HepG2 (cell line): Measurements from ENCODE around the gene RNF25. TPM values are rescaled to one million over a fixed set of nuclear protein-coding genes. Genes with fewer than 3 reads are reported as not detected.
A peak's percentile ranks its signal among the peaks of the same experiment; 100 is the strongest.

Source experiments
- JUND ChIP-seq: sonication (generic); formaldehyde crosslinking; IDR thresholded peaks from 2 replicates; pipeline ENCODE4 v1.8.0; 2022; ENCODE audit warnings: mild to moderate bottlenecking, missing genetic modification reagents
- MXI1 ChIP-seq: IDR thresholded peaks from 3 replicates; pipeline ENCODE4 v1.6.1; 2012; ENCODE audit warnings: low read depth, low read length, inconsistent platforms, borderline replicate concordance
- NFATC3 ChIP-seq: sonication (generic); formaldehyde crosslinking; IDR thresholded peaks from 2 replicates; pipeline ENCODE4 v1.5.1; 2020; ENCODE audit warnings: mild to moderate bottlenecking, missing genetic modification reagents
- NFRKB ChIP-seq: fragments of 450-650 bp; IDR thresholded peaks from 2 replicates; pipeline ENCODE4 v1.6.1; 2017
- NR3C1 ChIP-seq: sonication (generic); formaldehyde crosslinking; IDR thresholded peaks from 2 replicates; pipeline ENCODE4 v1.4.0; 2020; ENCODE audit warnings: missing genetic modification reagents
- REXO4 ChIP-seq: sonication (generic); formaldehyde crosslinking; IDR thresholded peaks from 2 replicates; pipeline ENCODE4 v1.8.0; 2022; ENCODE audit warnings: missing genetic modification reagents, mild to moderate bottlenecking, borderline replicate concordance
- RFX1 ChIP-seq: fragments of 450-650 bp; IDR thresholded peaks from 2 replicates; pipeline ENCODE4 v1.6.1; 2017
- SKI ChIP-seq: fragments of 450-650 bp; IDR thresholded peaks from one replicate; pipeline ENCODE4 v1.6.1; 2018; ENCODE audit warnings: mild to moderate bottlenecking; ENCODE audit not compliant: partially characterized antibody
- ZFP41 ChIP-seq: sonication (generic); formaldehyde crosslinking; IDR thresholded peaks from 2 replicates; pipeline ENCODE4 v1.4.0; 2020; ENCODE audit warnings: mild to moderate bottlenecking, missing genetic modification reagents, borderline replicate concordance
- ZNF772 ChIP-seq: sonication (generic); formaldehyde crosslinking; IDR thresholded peaks from 2 replicates; pipeline ENCODE4 v1.5.0; 2020; ENCODE audit warnings: mild to moderate bottlenecking, missing genetic modification reagents
- polyA plus RNA-seq, 8 experiments: library from polyadenylated mRNA; depleted of rRNA in 3 of 8; stranded (reverse) in 7 of 8; unstranded in 1 of 8; fragments of >200 nt; fragmentation: Illumina TruSeq in 4 of 8; extraction: Trizol in 4 of 8; gene quantifications; 2 replicates each; pipeline versions ENCODE4 v1.2.1 to v1.2.3, GENCODE V29; 2011 to 2016; ENCODE audit warnings: low read depth in 4 of 8, missing spikeins in 1 of 8, mixed read lengths in 1 of 8; ENCODE audit not compliant: insufficient read depth in 1 of 8
- total RNA-seq, 5 experiments: library from RNA; depleted of rRNA; stranded (reverse); fragments of >200 nt; fragmentation: Illumina TruSeq; extraction: Trizol; gene quantifications; 2 replicates each; pipeline ENCODE4 v1.2.3, GENCODE V29; 2016; ENCODE audit warnings: low read depth in 1 of 5
- TF ChIP-seq, protein P1 (sequence below): sonication (generic); formaldehyde crosslinking; IDR thresholded peaks from 2 replicates; pipeline ENCODE4 v1.4.0; 2020; ENCODE audit warnings: missing genetic modification reagents, borderline replicate concordance
- TF ChIP-seq, protein P2 (sequence below): conservative IDR thresholded peaks from 2 replicates; pipeline ENCODE4 v1.6.1; 2018; ENCODE audit warnings: missing genetic modification reagents
- TF ChIP-seq, protein P3 (sequence below), 2 experiments: sonication (generic) in 1 of 2; formaldehyde crosslinking in 1 of 2; IDR thresholded peaks; 2 replicates each; pipeline versions ENCODE4 v1.4.0 to v1.6.1; 2016 to 2020; ENCODE audit warnings: borderline replicate concordance in 1 of 2, low read depth in 1 of 2, mild to moderate bottlenecking in 1 of 2, missing genetic modification reagents in 1 of 2
- TF ChIP-seq, protein P4 (sequence below): sonication (generic); formaldehyde crosslinking; IDR thresholded peaks from 2 replicates; pipeline ENCODE4 v1.4.0; 2020; ENCODE audit warnings: missing genetic modification reagents

RNF25 gene
- total and polyA plus RNA-seq, 2 of the 13 experiments (the other 11 are each of a cell fraction or from before 2014, with no cell fraction given): 37.0 to 87.6 TPM

DNA sequence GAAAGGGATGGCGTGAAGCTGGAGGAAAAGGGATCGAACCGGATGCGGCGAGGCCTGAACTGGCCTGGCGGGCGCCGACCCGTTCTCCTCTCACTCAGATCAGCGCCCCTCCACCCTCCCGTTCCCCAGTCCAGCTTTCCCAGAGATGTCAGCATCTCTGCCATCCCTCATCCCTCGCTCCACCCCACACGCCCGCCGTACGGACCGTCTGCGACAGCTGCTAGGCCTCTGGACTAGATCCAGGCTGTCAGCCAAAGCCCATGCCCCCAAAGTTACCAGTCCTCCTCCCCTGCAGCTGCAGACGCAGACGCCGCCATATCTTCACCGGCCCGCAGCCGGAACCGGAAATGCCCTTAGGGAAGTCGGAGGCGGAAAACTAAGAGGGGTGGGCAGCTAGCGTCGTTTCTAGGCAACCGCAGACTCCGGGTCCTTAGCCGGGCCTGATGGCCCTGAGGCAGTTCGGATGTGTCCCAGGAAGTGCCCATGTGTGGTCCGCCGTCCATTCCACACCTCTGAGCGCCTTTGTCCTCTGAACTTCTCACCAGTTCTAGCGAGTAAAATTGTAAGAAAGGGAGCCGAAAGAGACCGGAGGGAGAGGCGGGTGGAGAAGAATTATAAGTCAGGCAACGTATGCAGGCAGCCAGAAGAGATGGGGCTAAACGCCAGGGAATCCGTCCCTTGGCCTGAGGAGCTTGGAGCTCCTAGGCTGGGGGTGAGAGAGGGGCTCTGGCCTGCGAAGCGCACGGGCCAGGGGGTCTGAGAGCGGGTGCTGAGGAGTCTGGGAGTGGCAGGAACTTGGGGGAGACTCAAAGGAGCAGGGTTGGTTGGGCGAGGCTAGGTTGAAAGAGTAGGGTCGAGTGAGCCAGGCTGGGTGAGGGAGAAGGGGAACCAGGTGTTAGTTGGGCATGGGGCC is at the start of gene RNF25, which contains the start of gene STK36 (continued):
- TF ChIP-seq, protein P1, sequence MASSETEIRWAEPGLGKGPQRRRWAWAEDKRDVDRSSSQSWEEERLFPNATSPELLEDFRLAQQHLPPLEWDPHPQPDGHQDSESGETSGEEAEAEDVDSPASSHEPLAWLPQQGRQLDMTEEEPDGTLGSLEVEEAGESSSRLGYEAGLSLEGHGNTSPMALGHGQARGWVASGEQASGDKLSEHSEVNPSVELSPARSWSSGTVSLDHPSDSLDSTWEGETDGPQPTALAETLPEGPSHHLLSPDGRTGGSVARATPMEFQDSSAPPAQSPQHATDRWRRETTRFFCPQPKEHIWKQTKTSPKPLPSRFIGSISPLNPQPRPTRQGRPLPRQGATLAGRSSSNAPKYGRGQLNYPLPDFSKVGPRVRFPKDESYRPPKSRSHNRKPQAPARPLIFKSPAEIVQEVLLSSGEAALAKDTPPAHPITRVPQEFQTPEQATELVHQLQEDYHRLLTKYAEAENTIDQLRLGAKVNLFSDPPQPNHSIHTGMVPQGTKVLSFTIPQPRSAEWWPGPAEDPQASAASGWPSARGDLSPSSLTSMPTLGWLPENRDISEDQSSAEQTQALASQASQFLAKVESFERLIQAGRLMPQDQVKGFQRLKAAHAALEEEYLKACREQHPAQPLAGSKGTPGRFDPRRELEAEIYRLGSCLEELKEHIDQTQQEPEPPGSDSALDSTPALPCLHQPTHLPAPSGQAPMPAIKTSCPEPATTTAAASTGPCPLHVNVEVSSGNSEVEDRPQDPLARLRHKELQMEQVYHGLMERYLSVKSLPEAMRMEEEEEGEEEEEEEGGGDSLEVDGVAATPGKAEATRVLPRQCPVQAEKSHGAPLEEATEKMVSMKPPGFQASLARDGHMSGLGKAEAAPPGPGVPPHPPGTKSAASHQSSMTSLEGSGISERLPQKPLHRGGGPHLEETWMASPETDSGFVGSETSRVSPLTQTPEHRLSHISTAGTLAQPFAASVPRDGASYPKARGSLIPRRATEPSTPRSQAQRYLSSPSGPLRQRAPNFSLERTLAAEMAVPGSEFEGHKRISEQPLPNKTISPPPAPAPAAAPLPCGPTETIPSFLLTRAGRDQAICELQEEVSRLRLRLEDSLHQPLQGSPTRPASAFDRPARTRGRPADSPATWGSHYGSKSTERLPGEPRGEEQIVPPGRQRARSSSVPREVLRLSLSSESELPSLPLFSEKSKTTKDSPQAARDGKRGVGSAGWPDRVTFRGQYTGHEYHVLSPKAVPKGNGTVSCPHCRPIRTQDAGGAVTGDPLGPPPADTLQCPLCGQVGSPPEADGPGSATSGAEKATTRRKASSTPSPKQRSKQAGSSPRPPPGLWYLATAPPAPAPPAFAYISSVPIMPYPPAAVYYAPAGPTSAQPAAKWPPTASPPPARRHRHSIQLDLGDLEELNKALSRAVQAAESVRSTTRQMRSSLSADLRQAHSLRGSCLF (CRISPR knock-in tag): no peak
- TF ChIP-seq, protein P2, sequence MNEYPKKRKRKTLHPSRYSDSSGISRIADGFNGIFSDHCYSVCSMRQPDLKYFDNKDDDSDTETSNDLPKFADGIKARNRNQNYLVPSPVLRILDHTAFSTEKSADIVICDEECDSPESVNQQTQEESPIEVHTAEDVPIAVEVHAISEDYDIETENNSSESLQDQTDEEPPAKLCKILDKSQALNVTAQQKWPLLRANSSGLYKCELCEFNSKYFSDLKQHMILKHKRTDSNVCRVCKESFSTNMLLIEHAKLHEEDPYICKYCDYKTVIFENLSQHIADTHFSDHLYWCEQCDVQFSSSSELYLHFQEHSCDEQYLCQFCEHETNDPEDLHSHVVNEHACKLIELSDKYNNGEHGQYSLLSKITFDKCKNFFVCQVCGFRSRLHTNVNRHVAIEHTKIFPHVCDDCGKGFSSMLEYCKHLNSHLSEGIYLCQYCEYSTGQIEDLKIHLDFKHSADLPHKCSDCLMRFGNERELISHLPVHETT: peak; percentile 22; the same call in 1 of the 2 replicates
- TF ChIP-seq NFATC3 (CRISPR knock-in tag): no peak
- peak; percentile 94; the same call in 2 of the 3 replicates for TF ChIP-seq MXI1
- no peak for TF ChIP-seq REXO4
- peak; percentile 81 for TF ChIP-seq RFX1
- TF ChIP-seq ZNF772 (CRISPR knock-in tag): peak; percentile 44; the same call in 1 of the 2 replicates
- TF ChIP-seq, protein P3, sequence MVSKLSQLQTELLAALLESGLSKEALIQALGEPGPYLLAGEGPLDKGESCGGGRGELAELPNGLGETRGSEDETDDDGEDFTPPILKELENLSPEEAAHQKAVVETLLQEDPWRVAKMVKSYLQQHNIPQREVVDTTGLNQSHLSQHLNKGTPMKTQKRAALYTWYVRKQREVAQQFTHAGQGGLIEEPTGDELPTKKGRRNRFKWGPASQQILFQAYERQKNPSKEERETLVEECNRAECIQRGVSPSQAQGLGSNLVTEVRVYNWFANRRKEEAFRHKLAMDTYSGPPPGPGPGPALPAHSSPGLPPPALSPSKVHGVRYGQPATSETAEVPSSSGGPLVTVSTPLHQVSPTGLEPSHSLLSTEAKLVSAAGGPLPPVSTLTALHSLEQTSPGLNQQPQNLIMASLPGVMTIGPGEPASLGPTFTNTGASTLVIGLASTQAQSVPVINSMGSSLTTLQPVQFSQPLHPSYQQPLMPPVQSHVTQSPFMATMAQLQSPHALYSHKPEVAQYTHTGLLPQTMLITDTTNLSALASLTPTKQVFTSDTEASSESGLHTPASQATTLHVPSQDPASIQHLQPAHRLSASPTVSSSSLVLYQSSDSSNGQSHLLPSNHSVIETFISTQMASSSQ (IDR thresholded peaks at IDR 0.05; ENCODE audit: low read depth): no peak
- TF ChIP-seq, protein P3 (CRISPR knock-in tag; IDR thresholded peaks at IDR 0.05; ENCODE audit: borderline replicate concordance): peak; percentile 61; the same call in 1 of the 2 replicates
- TF ChIP-seq, protein P4, sequence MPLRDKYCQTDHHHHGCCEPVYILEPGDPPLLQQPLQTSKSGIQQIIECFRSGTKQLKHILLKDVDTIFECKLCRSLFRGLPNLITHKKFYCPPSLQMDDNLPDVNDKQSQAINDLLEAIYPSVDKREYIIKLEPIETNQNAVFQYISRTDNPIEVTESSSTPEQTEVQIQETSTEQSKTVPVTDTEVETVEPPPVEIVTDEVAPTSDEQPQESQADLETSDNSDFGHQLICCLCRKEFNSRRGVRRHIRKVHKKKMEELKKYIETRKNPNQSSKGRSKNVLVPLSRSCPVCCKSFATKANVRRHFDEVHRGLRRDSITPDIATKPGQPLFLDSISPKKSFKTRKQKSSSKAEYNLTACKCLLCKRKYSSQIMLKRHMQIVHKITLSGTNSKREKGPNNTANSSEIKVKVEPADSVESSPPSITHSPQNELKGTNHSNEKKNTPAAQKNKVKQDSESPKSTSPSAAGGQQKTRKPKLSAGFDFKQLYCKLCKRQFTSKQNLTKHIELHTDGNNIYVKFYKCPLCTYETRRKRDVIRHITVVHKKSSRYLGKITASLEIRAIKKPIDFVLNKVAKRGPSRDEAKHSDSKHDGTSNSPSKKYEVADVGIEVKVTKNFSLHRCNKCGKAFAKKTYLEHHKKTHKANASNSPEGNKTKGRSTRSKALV (CRISPR knock-in tag): no peak
- TF ChIP-seq JUND: no peak
- no peak for TF ChIP-seq NFRKB
- TF ChIP-seq NR3C1 (CRISPR knock-in tag): no peak
- peak; percentile 41; the same call in 1 of the 2 replicates for TF ChIP-seq ZFP41 (CRISPR knock-in tag)
- TF ChIP-seq SKI: no peak
